CD4-positive, alpha-beta T cell treated with Interferon alpha-2 for 1 hour (primary cell): Measurements from ENCODE around the gene VSNL1.

Experiments used
- DNase-seq, 2 donors: peaks; one replicate each; pipeline ENCODE4 v3.0.0-alpha.2; 2020 to 2022

The VSNL1 gene

GRCh38 chr2:17615728-17616351, 75.3 kb downstream of the VSNL1 start:
- DNase-seq = no peak

- DNase-seq = no peak
Observed at GRCh38 chr2:17616405-17616804, 75.9 kb downstream of the VSNL1 start.

GRCh38 chr2:17617516-17617915, 77.0 kb downstream of the VSNL1 start:
- no peak for DNase-seq

- DNase-seq = no peak
Observed at GRCh38 chr2:17617955-17618354, 77.5 kb downstream of the VSNL1 start.

GRCh38 chr2:17620280-17620679, 79.8 kb downstream of the VSNL1 start:
- no peak for DNase-seq

GRCh38 chr2:17620841-17621240, 80.3 kb downstream of the VSNL1 start:
- no peak for DNase-seq

- DNase-seq = no peak
Observed at GRCh38 chr2:17621781-17622180, 81.3 kb downstream of the VSNL1 start.

- DNase-seq = no peak
Observed at GRCh38 chr2:17625446-17625845, 85.0 kb downstream of the VSNL1 start.

GRCh38 chr2:17626986-17627385, 86.5 kb downstream of the VSNL1 start:
- DNase-seq = no peak

- no peak for DNase-seq
Observed at GRCh38 chr2:17627434-17627833, 86.9 kb downstream of the VSNL1 start.

GRCh38 chr2:17628349-17629261, 88.1 kb downstream of the VSNL1 start:
- DNase-seq = no peak

- DNase-seq = no peak
Observed at GRCh38 chr2:17630089-17630488, 89.6 kb downstream of the VSNL1 start.

GRCh38 chr2:17634997-17635396, 94.5 kb downstream of the VSNL1 start:
- DNase-seq = no peak

GRCh38 chr2:17636257-17636656, 95.8 kb downstream of the VSNL1 start:
- DNase-seq = no peak

GRCh38 chr2:17637131-17637906, 96.8 kb downstream of the VSNL1 start:
- no peak for DNase-seq

- no peak for DNase-seq
Observed at GRCh38 chr2:17638196-17638743, 97.8 kb downstream of the VSNL1 start.

- no peak for DNase-seq
Observed at GRCh38 chr2:17640406-17640805, 99.9 kb downstream of the VSNL1 start.

- DNase-seq = peak in 1 of 2 donors; percentile 34
Observed at GRCh38 chr2:17643031-17643615, 102.6 kb downstream of the VSNL1 start.

GRCh38 chr2:17644997-17645720, 104.7 kb downstream of the VSNL1 start:
- no peak for DNase-seq

GRCh38 chr2:17646081-17646554, 105.6 kb downstream of the VSNL1 start:
- peak; percentile 24 to 55 for DNase-seq

GRCh38 chr2:17646838-17647701, 106.6 kb downstream of the VSNL1 start:
- DNase-seq = no peak
